DND-41 (cell line): ENCODE results near the gene TMEM132D.

ENCODE experiments used
- ATAC-seq: fragments of 200-7000 bp; cut with Tn5 transposase; 3 replicates; pipeline ENCODE4 v1.9.1; 2021; ENCODE audit warnings: low read depth; ENCODE audit not compliant: insufficient read depth
- DNase-seq: peaks from one replicate; pipeline ENCODE4 v3.0.0-alpha.2; 2020
- H2AFZ ChIP-seq: 2 replicates; pipeline ENCODE4 v1.6.0; 2012; ENCODE audit warnings: low read depth, low read length
- H3K27ac ChIP-seq: 2 replicates; pipeline ENCODE4 v1.5.1; 2012; ENCODE audit warnings: low read length, inconsistent platforms
- H3K27me3 ChIP-seq: fragments of 200-600 bp; sonication (generic); 2 replicates; pipeline ENCODE4 v1.6.0; 2012; ENCODE audit warnings: low read length, mild to moderate bottlenecking, inconsistent platforms; ENCODE audit not compliant: insufficient read depth, poor library complexity
- H3K36me3 ChIP-seq: 2 replicates; pipeline ENCODE4 v1.5.1; 2012; ENCODE audit warnings: low read length, inconsistent platforms; ENCODE audit not compliant: insufficient read depth
- H3K4me1 ChIP-seq: 2 replicates; pipeline ENCODE4 v1.5.1; 2012; ENCODE audit warnings: mild to moderate bottlenecking, low read length; ENCODE audit not compliant: insufficient read depth
- H3K4me2 ChIP-seq: 2 replicates; pipeline ENCODE4 v1.6.0; 2012; ENCODE audit warnings: mild to moderate bottlenecking, moderate library complexity, low read length, inconsistent platforms; ENCODE audit not compliant: insufficient read depth
- H3K4me3 ChIP-seq, 2 experiments: fragments of 200-600 bp in 1 of 2; shearing (Covaris generic) in 1 of 2; 2 replicates each; pipeline ENCODE4 v1.5.1; 2012 to 2016; ENCODE audit warnings: inconsistent platforms in 2 of 2, low read length in 2 of 2, mild to moderate bottlenecking in 2 of 2, low read depth in 1 of 2, moderate library complexity in 1 of 2
- H3K79me2 ChIP-seq: 2 replicates; pipeline ENCODE4 v1.6.0; 2012; ENCODE audit warnings: low read length, inconsistent platforms; ENCODE audit not compliant: insufficient read depth
- H3K9ac ChIP-seq: 2 replicates; pipeline ENCODE4 v1.6.0; 2012; ENCODE audit warnings: low read depth, mild to moderate bottlenecking, inconsistent platforms, low read length, moderate library complexity
- H3K9me3 ChIP-seq: 2 replicates; pipeline ENCODE4 v1.5.1; 2012; ENCODE audit warnings: low read length, moderate library complexity, mild to moderate bottlenecking, inconsistent platforms; ENCODE audit not compliant: insufficient read depth, severe bottlenecking
- H4K20me1 ChIP-seq: 2 replicates; pipeline ENCODE4 v1.6.0; 2012; ENCODE audit warnings: low read length; ENCODE audit not compliant: insufficient read depth
- CTCF ChIP-seq: IDR thresholded peaks from 2 replicates; pipeline ENCODE4 v1.5.1; 2012; ENCODE audit warnings: borderline replicate concordance, low read length, moderate library complexity, mild to moderate bottlenecking; ENCODE audit not compliant: poor library complexity, severe bottlenecking; ENCODE audit errors: extremely low read depth
- EZH2 ChIP-seq: IDR thresholded peaks from 3 replicates; pipeline ENCODE4 v1.6.1; 2012; ENCODE audit warnings: borderline replicate concordance, low read depth, mild to moderate bottlenecking, moderate library complexity, low read length, inconsistent platforms; ENCODE audit not compliant: severe bottlenecking

The TMEM132D gene

GRCh38 chr12:129927316-129927900, 23.6 kb upstream of the TMEM132D start:
- no peak for TF ChIP-seq EZH2
- no peaks in the 10 kb centered on the region for H3K79me2 ChIP-seq
- H3K4me3 ChIP-seq, result no peak overlapping the region
- no peak for ATAC-seq
- H3K4me2 ChIP-seq, result no peak overlapping the region
- H4K20me1 ChIP-seq, result no peaks in the 10 kb centered on the region
- no peaks in the 10 kb centered on the region for H3K9me3 ChIP-seq
- DNase-seq, result no peak
- H3K27me3 ChIP-seq, result peaks cover 2% of the 10 kb centered on the region
- H3K36me3 ChIP-seq, result no peaks in the 10 kb centered on the region
- no peak overlapping the region for H3K27ac ChIP-seq
- no peak overlapping the region for H3K9ac ChIP-seq
- no peaks in the 10 kb centered on the region for H3K4me1 ChIP-seq
- no peak overlapping the region for H2AFZ ChIP-seq

- H3K9ac ChIP-seq, result no peak overlapping the region
- ATAC-seq, result peak; percentile 96
- H3K27ac ChIP-seq, result no peak overlapping the region
- H3K4me1 ChIP-seq, result 0 out of 2 replicates have a peak, but pooled peaks cover 2% of the 10 kb centered on the region
- DNase-seq, result peak; percentile 75
- no peak overlapping the region for H3K4me3 ChIP-seq
- no peaks in the 10 kb centered on the region for H4K20me1 ChIP-seq
- no peaks in the 10 kb centered on the region for H3K9me3 ChIP-seq
- no peaks in the 10 kb centered on the region for H3K36me3 ChIP-seq
- H3K4me2 ChIP-seq, result no peak overlapping the region
- H3K79me2 ChIP-seq, result no peaks in the 10 kb centered on the region
- H2AFZ ChIP-seq, result peak overlapping the region; percentile 26; the same call in 1 of the 2 replicates
- TF ChIP-seq CTCF, result peak; percentile 90
- no peak for TF ChIP-seq EZH2
- H3K27me3 ChIP-seq, result no peaks in the 10 kb centered on the region
Observed at GRCh38 chr12:129911428-129912049, 7.7 kb upstream of the TMEM132D start.

- 0 out of 2 replicates have a peak, but pooled peaks cover 2% of the 10 kb centered on the region for H3K4me1 ChIP-seq
- no peaks in the 10 kb centered on the region for H3K36me3 ChIP-seq
- H4K20me1 ChIP-seq, result no peaks in the 10 kb centered on the region
- H2AFZ ChIP-seq, result no peak overlapping the region
- no peak overlapping the region for H3K27ac ChIP-seq
- H3K9me3 ChIP-seq, result no peaks in the 10 kb centered on the region
- H3K27me3 ChIP-seq, result no peaks in the 10 kb centered on the region
- no peaks in the 10 kb centered on the region for H3K79me2 ChIP-seq
- H3K9ac ChIP-seq, result no peak overlapping the region
- H3K4me3 ChIP-seq, result no peak overlapping the region
- DNase-seq (no peak), ATAC-seq (no peak)
- no peak overlapping the region for H3K4me2 ChIP-seq
- TF ChIP-seq CTCF, result no peak
Observed at GRCh38 chr12:129909051-129910020, 5.5 kb upstream of the TMEM132D start.
